Heart right ventricle (tissue), 16 donors: Measurements from ENCODE around the gene HLCS. TPM values are rescaled to one million over a fixed set of nuclear protein-coding genes. Genes with fewer than 3 reads are reported as not detected.

ENCODE experiments used
- ATAC-seq, 8 donors: fragments of 200-7000 bp; cut with Tn5 transposase; one replicate each; pipeline ENCODE4 v1.9.1; 2020; ENCODE audit warnings: mild to moderate bottlenecking in 8 of 8, moderate library complexity in 8 of 8, moderate number of reproducible peaks in 1 of 8
- DNase-seq, 2 donors: peaks; one replicate each; pipeline ENCODE4 v3.0.0-alpha.2; 2020
- H3K27ac ChIP-seq, 10 donors: fragments of 200-600 bp; sonication (generic) in 2 of 10; one replicate each; pipeline versions ENCODE4 v1.5.0 to v1.8.0; 2020 to 2022; ENCODE audit warnings: mild to moderate bottlenecking in 3 of 10
- H3K27me3 ChIP-seq, 7 donors: fragments of 200-600 bp; one replicate each; pipeline ENCODE4 v1.8.0; 2021 to 2022; ENCODE audit warnings: mild to moderate bottlenecking in 2 of 7
- H3K36me3 ChIP-seq, 9 donors: fragments of 200-600 bp; sonication (generic) in 1 of 9; one replicate each; pipeline versions ENCODE4 v1.5.0 to v1.8.0; 2020 to 2022; ENCODE audit warnings: mild to moderate bottlenecking in 2 of 9
- H3K4me1 ChIP-seq, 9 donors: fragments of 200-600 bp; sonication (generic) in 1 of 9; one replicate each; pipeline versions ENCODE4 v1.5.0 to v1.8.0; 2020 to 2022; ENCODE audit warnings: mild to moderate bottlenecking in 4 of 9
- H3K4me3 ChIP-seq, 10 donors: fragments of 200-600 bp; sonication (generic) in 2 of 10; one replicate each; pipeline versions ENCODE4 v1.5.0 to v1.8.0; 2020 to 2022; ENCODE audit warnings: mild to moderate bottlenecking in 7 of 10, moderate library complexity in 2 of 10
- H3K9me3 ChIP-seq, 11 donors: fragments of 200-600 bp in 10 of 11; sonication (generic) in 2 of 11; one replicate each; pipeline versions ENCODE4 v1.5.0 to v1.8.0; 2013 to 2022; ENCODE audit warnings: mild to moderate bottlenecking in 2 of 11, control low read depth in 1 of 11, moderate library complexity in 1 of 11
- WGBS, 2 donors: extraction: QIAGEN DNeasy Blood & Tissue Kit; methylation state at CpG; one replicate each; pipeline ENCODE4 v1.1.7; 2013; ENCODE audit warnings: inconsistent platforms in 1 of 2; 5-methylcytosine and 5-hydroxymethylcytosine counted together
- intact Hi-C, 10 donors: fragments of 100-400 bp; cut with DNase I; formaldehyde crosslinking; loops; one replicate each; pipeline versions ENCODE4 v1.11.1 to v1.14.2; 2022
- polyA plus RNA-seq, 2 donors: library from polyadenylated mRNA; stranded (reverse); fragments of 200-250 nt; gene quantifications; one replicate each; pipeline ENCODE4 v1.2.3, GENCODE V29; 2013
- total RNA-seq, 10 donors: library from RNA; stranded (reverse); fragmentation: NEBNext Ultra II Directional in 3 of 10; extraction: Animal tissue kit (Norgen Biotek cat#: 25700) in 3 of 10; gene quantifications; one replicate each; pipeline versions ENCODE4 v1.2.1 to v1.2.4, GENCODE V29; 2021 to 2023
- TF ChIP-seq, protein P1 (sequence below), 9 donors: fragments of 200-600 bp; sonication (generic) in 2 of 9; IDR thresholded peaks; one replicate each; pipeline versions ENCODE4 v1.5.0 to v1.8.0; 2021 to 2022; ENCODE audit warnings: antibody characterized with exemption in 9 of 9, mild to moderate bottlenecking in 5 of 9, moderate library complexity in 1 of 9
- donor health status: Arrhythmogenic right ventricular cardiomyopathy.
- donor health status: ischemic (EF 13 %, LVEDD 7.1; RV severe dilation, severe dysfunction).
- donor health status: healthy with polysubstance abuse.
- donor health status: DM: no; HTN: yes; CAD: no.
- donor health status: DM: no; HTN: no; CAD: no.
- donor health status: ischemic (EF 25% LVEDD 6.9; RV normal size, moderate dysfunction).
- donor health status: ischemic (EF 25% LVEDD 5.7; RV mildly dilated, moderate dysfunction).
- donor health status: healthy.
- donor health status: DM: yes; HTN: yes; CAD: no.
- donor health status: Ischemic cardiomyopathy.
- donor health status: ischemic (EF 35%, LVEDD 5.7; RV mildly dilated, moderate dysfunction).
- donor health status: nonischemic (EF 11% LVEDD 7.7; RV severe dilation, severe dysfunction).
- donor health status: DM: yes; HTN: yes; CAD: no.
- donor health status: PGD.
- donor health status: ischemic (EF 29% LVEDD 5.4; RV normal size, mild dysfunction).
- donor health status: nonischemic (EF 23%, LVEDD 6.1; RV moderate dilation, normal function).

Gene HLCS
- total and polyA plus RNA-seq, 12 donors = 2.0 to 9.6 (median 6.7) TPM

DNA sequence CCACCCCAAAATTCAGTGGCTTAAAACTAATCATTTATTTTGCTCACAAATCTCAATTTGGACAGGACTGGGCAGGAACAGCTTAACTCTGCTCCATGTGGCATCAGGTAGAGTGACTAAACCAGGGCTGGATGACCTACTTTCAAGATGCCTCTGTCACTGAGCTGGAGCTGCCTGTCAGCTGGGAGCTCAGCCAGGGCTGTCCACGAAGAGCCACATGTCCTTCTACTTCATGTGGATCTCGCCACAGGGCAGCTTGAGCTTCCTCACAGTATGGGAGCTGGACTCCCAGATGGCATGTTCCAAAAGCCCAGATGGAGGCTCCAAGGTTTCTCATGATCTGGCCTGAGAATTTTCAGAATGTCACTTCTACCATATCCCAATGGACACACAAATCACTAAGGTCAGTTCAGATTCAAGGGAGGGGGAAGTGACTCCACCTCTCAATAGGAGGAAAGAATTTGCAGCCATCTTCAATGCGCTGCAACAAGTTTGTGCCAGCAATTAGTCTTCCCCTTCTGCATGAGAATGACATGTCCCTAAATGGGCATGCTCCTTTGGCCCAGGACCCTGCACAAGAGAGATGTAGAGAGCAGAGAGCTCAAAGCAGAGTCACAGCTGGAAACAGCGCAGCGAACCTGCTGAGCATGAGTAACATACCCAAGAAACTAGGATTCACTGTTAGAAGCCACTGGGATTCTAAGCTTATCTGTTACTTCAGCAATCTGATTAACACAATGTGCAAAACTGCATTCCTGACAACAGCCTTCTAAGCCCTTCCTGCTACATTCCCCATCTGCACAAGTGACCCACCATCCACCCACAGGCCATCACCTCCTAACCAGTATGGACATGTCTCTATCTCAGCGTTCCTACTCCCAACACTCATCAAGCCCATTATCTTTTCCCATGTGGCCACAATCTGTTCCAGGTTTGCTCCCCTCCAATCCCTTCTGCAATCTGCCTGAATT, 17.0 kb downstream of the HLCS start:
- TF ChIP-seq, protein P1, sequence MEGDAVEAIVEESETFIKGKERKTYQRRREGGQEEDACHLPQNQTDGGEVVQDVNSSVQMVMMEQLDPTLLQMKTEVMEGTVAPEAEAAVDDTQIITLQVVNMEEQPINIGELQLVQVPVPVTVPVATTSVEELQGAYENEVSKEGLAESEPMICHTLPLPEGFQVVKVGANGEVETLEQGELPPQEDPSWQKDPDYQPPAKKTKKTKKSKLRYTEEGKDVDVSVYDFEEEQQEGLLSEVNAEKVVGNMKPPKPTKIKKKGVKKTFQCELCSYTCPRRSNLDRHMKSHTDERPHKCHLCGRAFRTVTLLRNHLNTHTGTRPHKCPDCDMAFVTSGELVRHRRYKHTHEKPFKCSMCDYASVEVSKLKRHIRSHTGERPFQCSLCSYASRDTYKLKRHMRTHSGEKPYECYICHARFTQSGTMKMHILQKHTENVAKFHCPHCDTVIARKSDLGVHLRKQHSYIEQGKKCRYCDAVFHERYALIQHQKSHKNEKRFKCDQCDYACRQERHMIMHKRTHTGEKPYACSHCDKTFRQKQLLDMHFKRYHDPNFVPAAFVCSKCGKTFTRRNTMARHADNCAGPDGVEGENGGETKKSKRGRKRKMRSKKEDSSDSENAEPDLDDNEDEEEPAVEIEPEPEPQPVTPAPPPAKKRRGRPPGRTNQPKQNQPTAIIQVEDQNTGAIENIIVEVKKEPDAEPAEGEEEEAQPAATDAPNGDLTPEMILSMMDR (IDR thresholded peaks at IDR 0.05) = no peak
- Histone ChIP-seq H3K4me3 (no peak overlapping the region), H3K27me3 (no peaks in the 10 kb centered on the region), H3K36me3 (peaks cover 0 to 17% (median 3%) of the 10 kb centered on the region in 9 donors), H3K9me3 (peaks cover 0 to 10% (median 0%) of the 10 kb centered on the region in 11 donors), H3K4me1 (peaks cover 0 to 10% (median 0%) of the 10 kb centered on the region in 9 donors), H3K27ac (no peak overlapping the region)
- intact Hi-C loops = no loop called here
- WGBS, 2 donors = 92 to 96% methylated on average over 6 of the region's 6 CpGs
- ATAC-seq (no peak), DNase-seq (no peak)

DNA sequence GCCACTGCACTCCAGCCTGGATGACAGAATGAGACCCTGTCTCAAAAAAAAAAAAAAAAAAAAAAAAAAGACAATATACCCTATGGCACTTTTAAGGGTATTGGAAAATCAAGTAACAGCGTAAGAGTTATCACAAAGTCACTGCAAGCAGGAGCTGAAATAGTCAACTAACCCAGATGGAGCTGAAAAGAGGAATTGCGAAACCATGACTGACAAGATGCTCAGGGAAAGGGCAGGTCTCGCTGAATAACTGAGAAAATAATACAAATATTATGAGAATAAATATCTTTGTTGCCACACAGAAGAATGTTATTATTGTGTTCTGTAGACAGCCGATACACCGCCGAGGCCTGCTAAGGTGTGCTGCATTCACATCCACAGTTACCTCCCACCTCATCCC, 17.8 kb downstream of the HLCS start:
- no peaks in the 10 kb centered on the region for H3K27me3 ChIP-seq
- no peak overlapping the region for H3K4me3 ChIP-seq
- intact Hi-C loops = no loop called here
- 96 to 97% methylated on average over 6 of the region's 6 CpGs for WGBS, 2 donors
- H3K36me3 ChIP-seq = peaks cover 0 to 17% (median 3%) of the 10 kb centered on the region in 9 donors
- peaks cover 0 to 10% (median 0%) of the 10 kb centered on the region in 9 donors for H3K4me1 ChIP-seq
- H3K9me3 ChIP-seq = peaks cover 0 to 10% (median 0%) of the 10 kb centered on the region in 11 donors
- no peak overlapping the region for H3K27ac ChIP-seq
- TF ChIP-seq, protein P1 (IDR thresholded peaks at IDR 0.05) = no peak
- ATAC-seq (no peak), DNase-seq (no peak)

DNA sequence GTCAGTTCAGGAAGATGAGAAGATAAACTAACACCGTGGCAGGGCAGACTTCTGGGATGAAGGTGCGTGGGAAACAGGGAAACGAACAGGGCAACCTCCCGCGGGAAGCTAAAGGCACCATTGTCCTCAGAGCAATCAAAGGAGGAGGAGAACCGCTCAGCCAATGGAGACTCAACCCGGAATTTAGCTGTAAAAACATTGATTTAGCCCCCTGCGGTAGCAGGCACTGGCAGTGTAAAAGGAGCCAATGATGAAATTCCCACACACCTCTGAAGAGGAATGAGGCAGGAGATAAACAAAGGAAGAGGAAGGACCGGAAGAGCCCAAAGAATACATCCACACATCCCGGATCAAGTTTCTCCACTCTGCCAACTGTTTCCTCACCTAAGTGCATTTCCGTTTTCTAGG, 19.5 kb downstream of the HLCS start:
- DNase-seq (no peak), ATAC-seq (no peak)
- Histone ChIP-seq H3K27ac (no peak overlapping the region), H3K36me3 (peaks cover 0 to 17% (median 3%) of the 10 kb centered on the region in 9 donors), H3K4me3 (no peak overlapping the region), H3K4me1 (peaks cover 0 to 10% (median 0%) of the 10 kb centered on the region in 9 donors), H3K27me3 (no peaks in the 10 kb centered on the region), H3K9me3 (peaks cover 0 to 10% (median 0%) of the 10 kb centered on the region in 11 donors)
- TF ChIP-seq, protein P1 (IDR thresholded peaks at IDR 0.05) = no peak
- WGBS, 2 donors = 52 to 54% methylated on average over 11 of the region's 11 CpGs
- intact Hi-C loops = loop anchor here in 1 of 10 donors (1.0 kb wide), 1 partner anchor 13 kb away; no protein-coding TSS in a partner anchor

GRCh38 chr21:36945496-36946138, 20.9 kb downstream of the HLCS start:
- 93 to 95% methylated on average over 6 of the region's 6 CpGs for WGBS, 2 donors
- Histone ChIP-seq H3K9me3 (peaks cover 0 to 10% (median 0%) of the 10 kb centered on the region in 11 donors), H3K4me1 (peaks cover 0 to 10% (median 0%) of the 10 kb centered on the region in 9 donors), H3K36me3 (peaks cover 0 to 17% (median 3%) of the 10 kb centered on the region in 9 donors), H3K27me3 (no peaks in the 10 kb centered on the region), H3K4me3 (no peak overlapping the region), H3K27ac (no peak overlapping the region)
- TF ChIP-seq, protein P1 (IDR thresholded peaks at IDR 0.05) = no peak
- intact Hi-C loops = loop anchor here in 1 of 10 donors (1.0 kb wide), 1 partner anchor 15 kb away; no protein-coding TSS in a partner anchor
- no peak for ATAC-seq
- no peak for DNase-seq
